ENCODE results near the gene PSEN2.
A peak's percentile ranks its signal among the peaks of the same experiment; 100 is the strongest.
"Not testable (repeated sequence)": the region's sequence is repeated elsewhere in the genome, so short reads cannot be mapped to it uniquely, and the experiment has no call there.

Gene PSEN2

DNA sequence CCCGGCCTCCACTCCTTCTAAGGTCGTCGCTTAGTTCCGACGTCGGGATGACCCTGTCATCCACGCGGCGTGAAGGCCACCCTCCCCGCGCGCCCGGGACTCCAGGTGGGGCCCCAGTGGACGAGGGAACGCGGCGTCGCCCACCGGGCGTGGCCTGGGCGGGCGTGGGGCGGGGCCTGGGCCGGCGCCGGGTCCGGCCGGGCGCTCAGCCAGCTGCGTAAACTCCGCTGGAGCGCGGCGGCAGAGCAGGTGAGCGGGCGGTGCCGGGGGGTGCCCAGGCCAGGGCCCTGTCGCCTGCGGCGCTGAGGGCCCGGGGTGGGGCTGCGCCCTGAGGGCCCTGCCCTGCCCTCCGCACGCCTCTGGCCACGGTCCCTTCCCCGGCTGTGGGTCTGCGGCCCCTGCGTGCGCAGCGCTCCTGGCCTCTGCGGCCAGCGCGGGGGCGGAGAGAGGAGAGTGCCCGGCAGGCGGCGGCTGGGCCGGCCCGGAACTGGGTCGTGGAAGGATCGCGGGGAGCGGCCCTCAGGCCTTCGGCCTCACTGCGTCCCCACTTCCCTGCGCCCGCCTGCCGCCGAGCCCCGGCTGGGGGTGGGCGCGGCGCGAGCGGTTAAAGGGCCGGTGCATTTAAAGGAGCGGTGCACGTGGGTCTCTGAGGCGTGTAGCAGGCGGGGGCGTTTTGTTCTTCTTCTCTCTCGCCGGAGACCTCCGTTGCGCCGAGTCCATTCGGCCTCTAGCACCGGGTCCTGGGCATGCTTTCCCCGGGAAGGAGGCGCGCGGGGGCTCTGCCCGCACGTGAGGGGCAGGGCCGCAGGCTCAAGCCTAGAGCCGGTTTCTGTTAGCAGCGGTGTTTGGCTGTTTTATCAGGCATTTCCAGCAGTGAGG is at the start of gene PSEN2:
Gene PSEN2 (plus strand): TSS at position 216 of the 879 bp plus-strand sequence. CDS start 11,292 bp downstream, outside the sequence.
- DNase-seq: peak; percentile 77

GRCh38 chr1:226820941-226821718 is 49.3 kb upstream of the PSEN2 start:
- DNase-seq: peak; percentile 65

GRCh38 chr1:226821719-226822085 is 48.7 kb upstream of the PSEN2 start:
- peak; percentile 44 for DNase-seq

- DNase-seq: no peak
These were observed 46.8 kb upstream of the PSEN2 start for GRCh38 chr1:226823643-226824042.

GRCh38 chr1:226825037-226825745 is 45.2 kb upstream of the PSEN2 start:
- no peak for DNase-seq

DNA sequence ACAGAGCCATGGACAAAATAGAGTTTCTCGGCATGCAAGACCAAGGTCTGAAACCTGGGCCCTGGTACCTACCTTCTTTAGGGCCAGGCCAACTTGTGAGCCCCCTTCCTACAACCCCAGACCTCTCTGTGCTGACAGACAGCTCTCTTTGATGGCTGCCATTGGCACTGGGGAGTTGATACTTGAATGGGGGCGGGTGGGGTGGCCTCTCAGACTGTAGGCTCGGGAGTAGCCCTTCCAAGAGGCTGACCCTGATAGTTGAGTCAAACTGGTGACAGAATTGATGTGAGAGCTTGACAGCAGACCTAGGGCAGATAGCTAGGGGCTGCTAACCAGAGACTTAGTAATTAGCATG is 44.7 kb upstream of the PSEN2 start:
- DNase-seq: no peak

DNA sequence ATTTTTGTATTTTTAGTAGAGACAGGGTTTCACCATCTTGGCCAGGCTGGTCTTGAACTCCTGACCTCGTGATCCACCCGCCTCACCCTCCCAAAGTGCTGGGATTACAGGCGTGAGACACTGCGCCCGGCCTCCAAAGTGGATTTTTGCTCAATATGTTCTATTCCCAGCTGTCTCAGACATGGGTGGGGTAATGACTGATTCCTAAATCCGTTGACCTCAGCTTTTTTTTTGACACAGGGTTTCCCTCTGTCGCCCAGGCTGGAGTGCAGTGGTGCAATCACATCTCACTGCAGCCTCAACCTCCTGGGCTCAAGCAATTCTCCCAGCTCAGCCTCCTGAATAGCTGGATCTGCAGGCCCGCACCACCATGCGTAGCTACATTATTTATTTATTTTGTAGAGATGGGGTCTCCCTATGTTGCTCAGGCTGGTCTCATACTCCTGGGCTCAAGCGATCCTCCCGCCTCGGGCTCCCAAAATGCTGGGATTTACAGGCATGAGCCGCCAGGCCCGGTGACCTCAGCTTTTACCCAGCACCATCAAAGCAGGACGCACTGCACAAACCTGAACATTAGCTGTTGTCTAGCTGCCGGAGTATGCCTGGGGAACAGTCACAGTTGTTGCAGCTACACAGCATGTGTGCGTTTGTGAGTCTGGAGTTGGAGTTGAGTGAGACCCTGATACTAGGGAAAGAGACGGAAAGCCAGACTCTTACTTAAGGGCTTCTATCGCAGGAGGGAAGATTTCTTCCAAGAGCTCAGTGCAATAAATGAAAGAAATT is 43.7 kb upstream of the PSEN2 start:
- no peak for DNase-seq

DNA sequence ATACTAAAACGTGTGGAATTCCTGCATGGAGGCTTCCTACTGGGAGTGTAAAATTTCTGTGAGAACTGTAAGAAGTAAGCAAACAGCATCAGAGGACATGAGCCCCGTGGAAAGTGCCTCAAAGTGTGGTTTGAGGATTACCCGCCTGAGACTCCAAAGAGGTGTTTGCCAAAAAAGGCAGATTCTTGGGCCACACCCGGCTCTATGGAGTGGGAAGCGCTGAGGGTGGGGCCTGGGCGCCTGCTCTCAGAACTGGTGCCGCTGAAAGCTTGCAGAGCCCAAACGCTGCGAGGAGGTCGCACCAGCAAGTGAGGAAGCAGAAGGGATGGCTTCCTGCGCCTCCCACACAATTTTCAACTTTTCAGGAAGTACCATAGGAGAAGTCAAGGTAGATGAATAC is 43.0 kb upstream of the PSEN2 start:
- DNase-seq: peak; percentile 21

DNA sequence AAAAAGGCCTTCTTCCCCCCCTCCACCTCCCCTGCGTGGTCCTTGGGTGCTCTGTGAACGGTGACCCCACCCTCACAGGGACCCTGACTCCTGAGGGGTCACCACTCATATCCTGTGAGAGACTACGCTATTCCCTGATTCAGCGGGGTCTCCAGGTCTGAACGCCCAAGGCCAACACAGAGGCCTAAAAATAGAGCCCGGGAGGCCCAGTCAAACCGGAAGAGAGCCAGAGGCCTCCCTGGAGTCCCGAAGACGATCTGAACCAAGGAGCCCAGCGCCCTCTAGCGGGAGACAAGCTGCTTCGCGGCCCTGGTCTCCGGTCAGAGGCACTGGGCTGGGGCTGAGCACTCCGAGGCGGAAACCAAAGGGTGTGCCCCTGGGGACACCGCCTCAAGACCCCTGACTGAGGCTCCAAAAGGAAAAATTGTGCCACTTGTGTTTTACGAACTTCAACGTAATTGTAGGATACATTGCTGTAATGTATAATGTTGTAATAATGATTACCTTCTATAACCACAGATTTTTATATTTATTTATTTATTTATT is 42.4 kb upstream of the PSEN2 start:
- DNase-seq: peak; percentile 98

- DNase-seq: no peak
These were observed 41.3 kb upstream of the PSEN2 start for GRCh38 chr1:226829105-226829504.

DNA sequence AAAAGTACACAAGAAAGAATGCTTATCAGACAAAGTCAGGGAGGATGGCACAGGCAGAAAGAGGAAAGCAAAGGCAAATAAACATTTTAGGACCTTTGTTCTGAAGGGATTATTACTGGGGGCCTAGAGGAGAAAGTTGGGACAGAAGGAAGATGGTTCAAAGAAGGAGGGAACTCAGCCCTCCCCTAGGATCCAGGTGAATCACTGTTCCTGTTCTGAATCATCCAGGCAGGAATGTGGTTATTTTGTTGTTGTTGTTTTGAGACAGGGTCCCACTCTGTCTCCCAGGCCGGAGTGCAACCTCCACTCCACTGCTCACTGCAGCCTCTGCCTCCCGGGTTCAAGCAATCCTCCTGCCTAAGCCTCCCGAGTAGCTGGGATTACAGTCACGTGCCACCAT is 38.5 kb upstream of the PSEN2 start:
- no peak for DNase-seq

DNA sequence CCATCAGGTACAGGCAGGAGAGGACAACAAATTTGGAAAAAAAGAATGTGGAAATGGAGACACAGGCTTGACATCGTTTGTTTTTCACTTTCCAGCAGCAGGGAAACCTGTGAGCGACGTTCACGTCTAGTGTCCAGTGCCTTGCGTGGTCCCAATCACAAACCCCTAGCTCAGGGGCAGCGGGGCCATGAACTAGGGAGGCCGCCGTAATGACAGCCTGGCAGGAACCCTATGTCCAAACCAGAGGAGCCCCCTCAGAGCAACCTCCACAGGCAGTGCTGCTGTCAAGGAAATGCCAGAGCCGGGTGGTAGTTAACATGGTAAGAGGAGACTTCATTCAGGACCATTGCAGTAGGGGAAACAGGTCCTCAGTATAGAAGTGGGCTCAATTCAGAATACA is 37.8 kb upstream of the PSEN2 start:
- no peak for DNase-seq

GRCh38 chr1:226834179-226834578 is 36.2 kb upstream of the PSEN2 start:
- DNase-seq: not testable (repeated sequence)

DNA sequence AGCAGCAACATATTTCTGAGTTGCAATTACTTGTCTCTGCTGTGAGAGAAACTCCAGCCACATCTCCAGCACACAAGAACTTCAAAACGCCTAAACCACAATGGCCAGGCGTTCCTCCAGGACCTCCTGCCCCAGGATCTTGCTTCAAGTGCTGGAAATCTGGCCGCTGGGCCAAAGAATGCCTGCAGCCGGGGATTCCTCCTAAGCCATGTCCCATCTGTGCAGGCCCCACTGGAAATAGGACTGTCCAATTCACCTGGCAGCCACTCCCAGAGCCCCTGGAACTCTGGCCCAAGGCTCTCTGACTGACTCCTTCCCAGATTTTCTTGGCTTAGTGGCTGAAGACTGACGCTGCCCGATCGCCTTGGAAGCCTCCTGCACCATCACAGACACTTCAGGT is 35.0 kb upstream of the PSEN2 start:
- not testable (repeated sequence) for DNase-seq

DNA sequence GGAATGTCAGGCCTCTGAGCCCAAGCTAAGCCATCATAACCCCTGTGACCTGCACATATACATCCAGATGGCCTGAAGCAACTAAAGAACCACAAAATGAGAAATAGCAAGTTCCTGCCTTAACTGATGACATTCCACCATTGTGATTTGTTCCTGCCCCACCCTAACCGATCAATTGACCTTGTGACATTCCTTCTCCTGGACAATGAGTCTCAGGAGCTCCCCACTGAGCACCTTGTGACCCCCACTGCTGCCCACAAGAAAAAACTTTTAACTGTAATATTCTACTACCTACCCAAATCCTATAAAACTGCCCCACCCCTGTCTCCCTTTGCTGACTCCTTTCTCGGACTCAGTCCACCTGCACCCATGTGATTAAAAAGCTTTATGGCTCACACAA is 32.5 kb upstream of the PSEN2 start:
- DNase-seq: not testable (repeated sequence)

DNA sequence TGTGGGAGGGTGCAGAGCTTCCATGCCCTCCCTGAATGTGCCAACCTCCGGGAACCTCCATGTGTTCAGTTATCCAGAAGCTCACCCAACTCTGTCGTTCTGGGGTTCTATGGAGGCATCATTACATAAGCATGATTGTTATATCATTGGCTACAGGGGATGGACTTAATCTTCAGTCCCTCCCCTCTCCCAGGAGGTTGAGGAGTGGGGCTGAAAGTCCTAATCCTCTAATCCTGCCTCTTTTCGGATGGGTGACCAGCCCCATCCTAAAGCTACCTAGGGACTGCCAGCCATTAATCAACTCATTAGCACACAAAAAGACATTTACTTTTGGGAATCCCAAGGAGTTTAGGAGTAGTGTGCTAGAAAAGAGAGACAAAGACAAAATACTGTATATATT is 32.0 kb upstream of the PSEN2 start:
- DNase-seq: no peak

DNA sequence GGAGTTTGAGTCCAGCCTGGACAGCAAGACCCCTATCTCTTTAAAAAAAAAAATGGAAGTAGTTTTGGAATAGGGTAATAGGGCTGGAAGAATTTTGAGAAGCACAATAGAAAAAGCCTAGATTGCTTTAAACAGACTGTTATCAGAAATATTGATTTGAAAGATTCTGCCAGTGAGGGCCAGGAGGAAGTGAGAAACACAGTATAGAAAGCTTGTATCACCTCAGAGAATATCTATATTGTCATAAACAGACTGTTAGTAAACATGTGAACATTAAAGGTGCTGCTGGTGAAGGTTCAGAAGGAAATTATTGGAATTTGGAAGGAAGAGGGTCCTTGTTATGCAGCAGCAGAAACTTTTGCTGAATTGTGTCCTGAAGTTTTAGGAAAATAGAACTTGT is 24.8 kb upstream of the PSEN2 start:
- no peak for DNase-seq

DNA sequence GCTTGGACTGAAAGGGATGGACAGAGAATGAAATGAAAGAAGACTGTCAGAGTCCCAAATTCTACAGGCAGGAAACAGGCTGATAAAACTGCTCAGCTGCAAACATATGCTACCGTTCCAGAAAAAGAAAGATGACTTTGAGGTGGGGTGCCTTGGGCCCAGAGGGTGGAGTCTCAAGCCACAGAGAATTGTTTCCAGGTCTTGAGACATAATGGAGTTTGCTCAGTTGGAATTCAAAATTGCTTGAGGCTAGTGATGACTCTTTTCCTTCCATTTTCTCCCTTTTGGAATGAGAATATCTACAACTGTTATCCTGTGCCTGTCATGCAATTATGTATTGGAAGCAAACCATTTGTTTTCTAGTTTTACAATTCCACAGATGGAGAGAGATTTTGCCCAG is 23.6 kb upstream of the PSEN2 start:
- no peak for DNase-seq

DNA sequence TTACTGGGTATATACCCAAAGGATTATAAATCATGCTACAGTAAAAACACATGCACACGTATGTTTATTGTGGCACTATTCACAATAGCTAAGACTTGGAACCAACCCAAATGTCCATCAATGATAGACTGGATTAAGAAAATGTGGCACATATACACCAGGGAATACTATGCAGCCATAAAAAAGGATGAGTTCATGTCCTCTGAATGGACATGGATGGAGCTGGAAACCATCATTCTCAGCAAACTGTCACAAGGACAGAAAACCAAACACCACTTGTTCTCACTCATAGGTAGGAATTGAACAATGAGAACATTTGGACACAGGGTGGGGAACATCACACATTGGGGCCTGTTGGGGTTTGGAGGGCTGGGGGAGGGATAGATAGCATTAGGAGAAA is 15.9 kb upstream of the PSEN2 start:
- DNase-seq: not testable (repeated sequence)

GRCh38 chr1:226862890-226863289 is 7.5 kb upstream of the PSEN2 start:
- DNase-seq: no peak

DNA sequence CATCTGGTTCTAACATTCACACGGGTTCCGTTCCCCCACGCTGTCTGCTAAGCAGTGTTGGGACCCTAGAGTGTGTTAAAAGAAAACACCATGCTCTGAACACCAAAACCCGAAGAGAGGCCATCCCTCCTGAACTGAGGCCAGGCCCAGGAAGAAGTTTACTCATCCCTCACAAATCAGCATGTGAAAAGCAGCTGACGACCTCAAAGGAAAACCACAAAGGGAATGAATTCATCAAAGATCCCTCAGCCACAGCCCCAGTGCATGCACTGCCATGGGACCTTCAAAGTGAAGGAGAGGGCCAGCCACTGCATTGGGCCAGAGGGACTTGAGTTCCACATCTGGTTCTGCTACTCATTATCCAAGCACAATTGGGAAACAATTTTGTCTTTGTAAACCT is 7.0 kb upstream of the PSEN2 start:
- DNase-seq: no peak

DNA sequence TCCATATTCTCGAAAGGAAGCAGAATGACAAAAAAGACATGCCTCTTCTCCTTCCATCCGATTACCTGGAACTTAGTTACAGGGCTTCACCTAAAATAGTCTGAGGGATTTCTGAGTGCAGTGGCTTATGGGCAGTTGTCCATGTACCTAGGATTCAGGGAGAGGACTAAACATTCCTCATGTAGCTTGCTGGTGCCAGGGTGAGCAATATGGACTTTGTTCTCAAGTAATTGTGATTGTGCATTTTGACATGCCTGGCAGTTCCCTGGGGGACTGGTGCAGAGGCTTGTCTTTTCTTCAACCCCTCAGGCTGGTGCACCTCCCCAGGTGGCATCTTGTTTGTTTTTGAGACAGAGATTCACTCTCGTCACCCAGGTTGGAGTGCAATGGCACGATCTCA is 6.1 kb upstream of the PSEN2 start:
- no peak for DNase-seq
